ENCODE results near the gene SH3GL3. TPM values are rescaled to one million over a fixed set of nuclear protein-coding genes. Genes with fewer than 3 reads are reported as not detected.
A peak's percentile ranks its signal among the peaks of the same experiment; 100 is the strongest.

SH3GL3 gene
- total and polyA plus RNA-seq, 2 of the 8 experiments (the other 6 are each of a cell fraction or from before 2014, with no cell fraction given), result 14.1 to 19.1 TPM

DNA sequence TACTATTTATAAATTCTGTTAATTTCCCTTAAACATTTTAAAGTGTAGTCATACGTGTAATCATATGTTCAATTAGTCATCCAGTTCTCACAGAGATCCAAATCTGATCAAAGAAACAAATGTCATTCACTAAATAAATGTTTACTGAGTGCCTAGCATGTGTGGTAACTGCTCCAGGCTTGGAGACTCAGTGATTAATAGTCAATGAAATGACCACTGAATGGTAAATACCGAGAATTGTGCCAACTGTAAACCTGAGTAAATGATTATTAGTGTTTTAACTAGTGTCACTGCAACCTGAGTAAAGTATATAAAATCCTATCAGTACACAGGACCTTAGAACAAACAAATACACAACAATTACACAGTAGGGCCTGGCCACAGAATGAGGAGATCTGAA is 52.3 kb downstream of the SH3GL3 start:
- Histone ChIP-seq H3K4me2 (ENCODE audit: insufficient read depth in 1 of 2, low read depth in 2 of 2, low read length in 2 of 2) (no peak overlapping the region; a peak in 1 of 4 replicates), H3K79me2 (ENCODE audit: control insufficient read depth in 1 of 2, insufficient read depth in 2 of 2, low read length in 2 of 2) (no peaks in the 10 kb centered on the region; a peak in 1 of 4 replicates)
- 86% methylated on average over 2 of the region's 2 CpGs; no CpG with 5 or more reads in 1 of the 2 experiments for WGBS, 2 experiments (ENCODE audit: extremely low coverage in 1 of 2, insufficient coverage in 1 of 2, insufficient read length in 1 of 2, insufficient replicate concordance in 2 of 2, low coverage in 1 of 2, low lambda C conversion rate in 2 of 2, missing lambda C conversion rate in 1 of 2)
- no peak for TF ChIP-seq JUN (IDR thresholded peaks at IDR 0.05; ENCODE audit: low read depth, low read length)

More for the DNA sequence above, 52.3 kb downstream of the SH3GL3 start:
- Histone ChIP-seq H3K4me1 (replicated peaks in 1 of 4; ENCODE audit: control insufficient read depth in 3 of 4, insufficient read depth in 4 of 4, low read length in 3 of 4) (peaks cover 3 to 13% (median 9%) of the 10 kb centered on the region in 4 experiments; a peak in 6 of 7 replicates), H3K23ac (ENCODE audit: insufficient read length) (no peak overlapping the region), H3K18ac (ENCODE audit: extremely low read depth, low read length) (no peak overlapping the region), H4K8ac (ENCODE audit: extremely low read depth, insufficient read depth, low read length) (no peak overlapping the region), H3K27me3 (replicated peaks in 1 of 4; ENCODE audit: control insufficient read depth in 3 of 4, extremely low read depth in 1 of 4, insufficient read depth in 3 of 4, low read length in 3 of 4) (no peaks in the 10 kb centered on the region), H3K23me2 (ENCODE audit: low read depth, low read length) (no peaks in the 10 kb centered on the region), H3K56ac (replicated peaks; ENCODE audit: insufficient read length, low read depth, low read length) (no peak overlapping the region), H3K4me3 (ENCODE audit: extremely low read depth in 1 of 4, insufficient read depth in 2 of 4, low read depth in 3 of 4, low read length in 4 of 4) (no peak overlapping the region), H3K9me3 (ENCODE audit: insufficient read depth in 2 of 2, low read depth in 1 of 2, low read length in 1 of 2) (peaks cover 0 to 8% of the 10 kb centered on the region in 2 experiments; a peak in 2 of 4 replicates), H2AFZ (ENCODE audit: low read length) (no peak overlapping the region), H4K20me1 (replicated peaks in 1 of 2; ENCODE audit: control insufficient read depth in 1 of 2, insufficient read depth in 2 of 2, low read length in 2 of 2) (no peaks in the 10 kb centered on the region), H3K4ac (replicated peaks; ENCODE audit: insufficient read length, low read depth, low read length) (no peak overlapping the region), H2BK120ac (replicated peaks; ENCODE audit: low read depth, low read length) (no peak overlapping the region), H4K91ac (replicated peaks; ENCODE audit: insufficient read length, low read length) (no peak overlapping the region), H4K5ac (ENCODE audit: insufficient read length, low read depth, low read length) (peak overlapping the region; percentile 31), H3K36me3 (ENCODE audit: control insufficient read depth in 2 of 4, insufficient read depth in 4 of 4, low read length in 3 of 4) (no peaks in the 10 kb centered on the region), H2BK12ac (ENCODE audit: low read depth, low read length) (no peak overlapping the region), H2BK5ac (ENCODE audit: low read depth, low read length) (no peak overlapping the region), H2BK20ac (ENCODE audit: low read length) (no peak overlapping the region), H2AK5ac (ENCODE audit: low read depth, low read length) (no peak overlapping the region; the same call in 1 of the 2 replicates), H3K79me1 (ENCODE audit: low read depth, low read length) (no peaks in the 10 kb centered on the region; the same call in 1 of the 2 replicates), H3K27ac (ENCODE audit: low read depth, low read length) (0 out of 2 replicates have a peak overlapping the region, but pooled peaks have one; percentile 24), H3K14ac (ENCODE audit: insufficient read length) (no peak overlapping the region), H3K9ac (replicated peaks in 1 of 4; ENCODE audit: extremely low read depth in 1 of 4, low read depth in 3 of 4, low read length in 3 of 4) (no peak overlapping the region), H2BK15ac (ENCODE audit: low read length) (no peak overlapping the region)
- ChIA-PET CTCF (ENCODE audit: partially characterized antibody) (interaction anchor here (0.7 to 1.2 kb wide), 2 partner anchors 25 to 53 kb away, joined by 3 to 4 read pairs; partner anchors contain the start of gene SH3GL3), POLR2A (ENCODE audit: partially characterized antibody) (interaction anchor here (1.1 to 1.2 kb wide), 3 partner anchors 14 to 47 kb away, joined by 3 to 4 read pairs (median 3); no protein-coding TSS in a partner anchor)
- no peak for DNase-seq (ENCODE audit: low read depth in 1 of 2, low spot score in 2 of 2)
- FAIRE-seq, result no peak

Measured in H1 (cell line).